ENCODE measurements around the gene NNMT.

NNMT gene

DNA sequence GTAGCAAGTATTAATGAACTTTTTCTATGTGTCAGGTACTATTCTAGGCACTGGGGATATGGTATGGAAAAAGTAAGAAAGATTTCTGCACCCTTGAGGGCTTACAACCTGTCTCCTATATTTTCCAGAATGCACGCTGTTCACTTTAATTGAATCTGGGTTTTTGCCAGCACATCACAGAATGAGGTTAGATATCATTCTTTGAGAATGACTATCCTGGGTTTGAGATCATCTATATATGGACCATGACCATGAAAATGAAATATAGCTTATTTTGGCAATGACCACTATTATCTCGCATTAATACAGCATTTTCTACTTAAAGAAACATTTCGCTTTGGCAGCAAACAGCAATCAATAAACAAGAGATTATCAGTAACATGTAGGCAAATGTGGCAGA is 57.2 kb downstream of the NNMT start:
- no peak for DNase-seq

DNA sequence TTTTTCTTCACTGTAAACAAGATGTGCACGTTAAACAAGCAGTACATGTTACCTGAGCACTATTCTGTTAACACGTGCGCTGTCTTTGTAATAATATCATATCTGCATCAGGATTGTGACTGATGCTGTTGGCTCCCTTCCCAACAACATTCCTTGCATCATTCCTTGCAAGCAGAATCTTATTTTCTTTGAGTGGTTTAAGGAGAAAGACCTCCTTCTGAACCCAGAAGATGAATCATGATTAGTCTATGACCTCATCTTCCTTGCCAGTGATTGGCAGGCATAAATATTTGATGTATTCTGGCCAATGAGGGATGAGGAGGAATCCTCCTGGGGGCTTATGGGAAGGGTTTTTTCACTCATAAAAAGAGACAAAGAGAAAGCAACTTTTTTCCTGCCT is 57.9 kb downstream of the NNMT start:
- DNase-seq, result no peak

- DNase-seq, result no peak
Observed at GRCh38 chr11:114358716-114359115, 62.5 kb downstream of the NNMT start.

DNA sequence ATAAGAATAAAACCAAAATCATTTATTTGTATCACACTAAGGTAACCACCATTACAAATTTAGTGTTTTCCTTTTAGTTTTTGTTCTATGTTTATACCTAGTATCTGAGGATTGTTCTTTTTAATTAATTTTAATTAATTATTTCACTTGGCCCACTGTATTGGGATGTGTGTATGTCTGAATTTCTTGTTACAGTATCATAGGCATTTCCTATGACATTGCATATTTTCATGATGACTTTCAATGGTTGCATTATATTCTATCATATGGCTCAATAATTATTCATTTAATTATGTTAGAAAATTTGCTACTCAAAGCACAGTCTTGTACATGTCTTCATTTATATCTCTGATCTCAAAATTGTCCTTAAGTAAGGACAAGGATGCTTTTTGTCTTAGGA is 63.1 kb downstream of the NNMT start:
- DNase-seq, result no peak

GRCh38 chr11:114362326-114362725 is 66.1 kb downstream of the NNMT start:
- DNase-seq, result no peak

- no peak for DNase-seq
Observed at GRCh38 chr11:114362958-114363357, 66.8 kb downstream of the NNMT start.

All from activated naive CD4-positive, alpha-beta T cell (primary cell).